ENCODE measurements around the gene MATR3.

DNA sequence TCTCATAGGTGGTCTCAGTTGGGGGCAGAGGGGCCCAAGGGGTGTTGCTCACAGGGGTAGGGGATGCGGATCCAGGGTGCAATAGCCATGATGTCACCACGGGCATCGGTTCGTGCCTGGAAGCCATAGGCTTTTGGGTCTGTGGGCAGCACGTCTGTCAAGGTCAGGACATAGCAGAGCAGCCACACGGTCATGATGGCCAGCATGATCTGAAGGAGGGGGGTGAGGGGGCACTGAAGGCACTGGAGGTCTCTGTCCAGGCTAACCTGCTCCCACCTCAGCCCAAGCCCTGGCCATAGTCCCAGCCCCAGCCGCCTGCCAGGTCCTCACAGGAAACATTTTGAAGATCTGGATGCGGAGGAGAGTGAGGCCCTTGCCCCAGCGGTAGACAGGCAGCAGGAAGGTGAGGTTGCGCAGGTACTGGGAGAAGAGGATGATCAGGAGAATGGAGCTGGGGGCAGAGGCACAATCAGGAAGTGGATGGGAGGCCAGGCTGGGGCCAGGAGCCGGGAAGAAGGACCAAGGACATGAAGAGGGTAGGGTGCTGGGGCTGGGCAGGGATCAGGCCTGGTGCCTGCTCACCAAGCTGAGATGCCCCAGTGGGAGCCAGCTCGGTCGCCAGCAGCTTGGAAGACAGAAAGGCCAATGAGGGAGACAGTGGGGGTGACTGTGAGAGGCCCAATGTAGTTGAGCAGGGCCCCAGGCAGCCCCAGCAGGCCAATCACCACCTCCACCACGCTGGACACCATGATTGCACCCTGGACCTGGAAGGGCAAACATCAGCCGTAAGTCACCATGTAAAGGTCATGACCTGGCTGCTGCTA is 86.3 kb downstream of the MATR3 start:
- TF ChIP-seq, protein P1, sequence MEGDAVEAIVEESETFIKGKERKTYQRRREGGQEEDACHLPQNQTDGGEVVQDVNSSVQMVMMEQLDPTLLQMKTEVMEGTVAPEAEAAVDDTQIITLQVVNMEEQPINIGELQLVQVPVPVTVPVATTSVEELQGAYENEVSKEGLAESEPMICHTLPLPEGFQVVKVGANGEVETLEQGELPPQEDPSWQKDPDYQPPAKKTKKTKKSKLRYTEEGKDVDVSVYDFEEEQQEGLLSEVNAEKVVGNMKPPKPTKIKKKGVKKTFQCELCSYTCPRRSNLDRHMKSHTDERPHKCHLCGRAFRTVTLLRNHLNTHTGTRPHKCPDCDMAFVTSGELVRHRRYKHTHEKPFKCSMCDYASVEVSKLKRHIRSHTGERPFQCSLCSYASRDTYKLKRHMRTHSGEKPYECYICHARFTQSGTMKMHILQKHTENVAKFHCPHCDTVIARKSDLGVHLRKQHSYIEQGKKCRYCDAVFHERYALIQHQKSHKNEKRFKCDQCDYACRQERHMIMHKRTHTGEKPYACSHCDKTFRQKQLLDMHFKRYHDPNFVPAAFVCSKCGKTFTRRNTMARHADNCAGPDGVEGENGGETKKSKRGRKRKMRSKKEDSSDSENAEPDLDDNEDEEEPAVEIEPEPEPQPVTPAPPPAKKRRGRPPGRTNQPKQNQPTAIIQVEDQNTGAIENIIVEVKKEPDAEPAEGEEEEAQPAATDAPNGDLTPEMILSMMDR (IDR thresholded peaks at IDR 0.05): no peak
- no peak for TF ChIP-seq POLR2A (IDR thresholded peaks at IDR 0.05)

Data from thyroid gland (tissue), 4 donors.